Muscle layer of colon (tissue), 2 donors: Measurements from ENCODE around the gene SNRNP40.
"Not testable (repeated sequence)": the region's sequence is repeated elsewhere in the genome, so short reads cannot be mapped to it uniquely, and the experiment has no call there.

Experiments used
- H3K27ac ChIP-seq: one replicate; pipeline ENCODE4 v1.7.0; 2013; ENCODE audit warnings: low read depth, mild to moderate bottlenecking, low read length, moderate library complexity
- H3K27me3 ChIP-seq, 2 donors: one replicate each; pipeline ENCODE4 v1.7.0; 2013; ENCODE audit warnings: low read length in 2 of 2, mild to moderate bottlenecking in 2 of 2; ENCODE audit not compliant: insufficient read depth in 2 of 2, control insufficient read depth in 1 of 2
- H3K36me3 ChIP-seq: one replicate; pipeline ENCODE4 v1.7.0; 2013; ENCODE audit warnings: mild to moderate bottlenecking, low read length; ENCODE audit not compliant: insufficient read depth
- H3K4me1 ChIP-seq: one replicate; pipeline ENCODE4 v1.7.0; 2013; ENCODE audit warnings: mild to moderate bottlenecking, low read length; ENCODE audit not compliant: insufficient read depth
- H3K4me3 ChIP-seq, 2 donors: one replicate each; pipeline ENCODE4 v1.7.0; 2013; ENCODE audit warnings: low read length in 2 of 2, low read depth in 1 of 2, mild to moderate bottlenecking in 1 of 2, moderate library complexity in 1 of 2
- H3K9ac ChIP-seq: one replicate; pipeline ENCODE4 v1.7.0; 2013; ENCODE audit warnings: low read length
- H3K9me3 ChIP-seq: one replicate; pipeline ENCODE4 v1.7.0; 2013; ENCODE audit warnings: mild to moderate bottlenecking, low read length
- donor health status: abdominal sarcoma.
- donor health status: Adenocarcinoma of cecum.

Gene SNRNP40

DNA sequence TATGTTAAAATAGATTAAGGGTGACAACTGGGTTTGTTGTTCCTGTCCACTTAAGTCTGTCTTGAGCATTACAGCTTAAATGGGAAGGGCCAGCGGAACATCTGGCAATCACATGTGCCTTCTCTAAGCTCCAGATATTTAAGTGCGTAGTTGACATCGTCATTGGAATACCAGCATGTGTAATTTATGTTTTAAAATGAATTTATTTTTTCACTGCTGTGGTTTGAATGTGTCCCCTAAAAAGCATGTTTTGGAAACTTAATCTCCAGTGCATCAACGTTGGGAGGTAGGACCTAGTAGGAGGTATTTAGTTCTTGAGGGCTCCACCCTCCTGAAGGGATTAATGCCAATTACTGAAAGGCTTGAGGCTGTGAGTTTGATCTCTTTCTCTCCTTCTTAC is 13.6 kb upstream of the SNRNP40 start:
- H3K27ac ChIP-seq = no peak overlapping the region
- H3K27me3 ChIP-seq = no peaks in the 10 kb centered on the region
- no peaks in the 10 kb centered on the region for H3K9me3 ChIP-seq
- H3K9ac ChIP-seq = no peak overlapping the region
- H3K36me3 ChIP-seq = peaks cover 23% of the 10 kb centered on the region
- H3K4me3 ChIP-seq = no peak overlapping the region
- no peaks in the 10 kb centered on the region for H3K4me1 ChIP-seq

DNA sequence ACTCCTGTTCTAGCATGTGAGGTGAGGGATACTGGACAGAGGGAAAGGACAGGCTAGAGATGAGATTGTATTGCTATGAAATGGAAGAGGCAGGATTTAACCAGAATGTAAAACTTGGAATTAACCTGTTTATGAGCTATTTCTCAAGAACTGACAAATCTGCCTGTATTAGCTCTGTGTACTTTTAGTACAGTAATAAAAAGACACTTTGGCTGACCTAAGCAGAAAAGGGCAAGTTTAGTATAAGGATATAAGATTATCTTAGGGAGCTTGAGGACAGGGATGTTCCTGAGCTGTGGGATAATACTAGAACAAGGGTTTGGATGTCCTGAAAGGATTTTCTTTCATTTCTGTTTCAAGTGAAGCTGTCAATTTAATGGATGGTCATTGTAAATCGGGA is 11.4 kb upstream of the SNRNP40 start:
- Histone ChIP-seq H3K36me3 (peaks cover 19% of the 10 kb centered on the region), H3K27me3 (no peaks in the 10 kb centered on the region), H3K4me1 (no peaks in the 10 kb centered on the region), H3K9me3 (no peaks in the 10 kb centered on the region), H3K27ac (no peak overlapping the region), H3K9ac (no peak overlapping the region), H3K4me3 (no peak overlapping the region)

DNA sequence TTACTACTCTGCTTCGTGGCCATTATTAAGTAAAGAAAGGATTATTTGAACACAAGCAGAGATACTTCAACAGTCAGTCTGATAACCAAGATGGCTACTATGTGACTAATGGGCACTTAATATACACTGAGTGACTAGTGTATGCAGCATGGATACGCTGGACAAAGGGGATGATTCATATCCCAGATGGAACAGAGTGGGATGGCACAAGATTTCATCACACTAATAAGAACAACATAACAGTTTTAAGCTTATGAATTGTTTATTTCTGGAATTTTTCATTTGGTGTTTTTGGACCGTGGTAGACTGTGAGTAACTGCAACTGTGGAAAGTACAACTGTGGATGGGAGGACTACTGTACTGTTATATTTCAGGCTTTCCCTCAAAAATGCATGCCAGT is 9.7 kb upstream of the SNRNP40 start:
- H3K36me3 ChIP-seq = peaks cover 8% of the 10 kb centered on the region
- no peak overlapping the region for H3K4me3 ChIP-seq
- H3K27ac ChIP-seq = no peak overlapping the region
- no peaks in the 10 kb centered on the region for H3K9me3 ChIP-seq
- H3K9ac ChIP-seq = no peak overlapping the region
- no peaks in the 10 kb centered on the region for H3K27me3 ChIP-seq
- no peaks in the 10 kb centered on the region for H3K4me1 ChIP-seq

DNA sequence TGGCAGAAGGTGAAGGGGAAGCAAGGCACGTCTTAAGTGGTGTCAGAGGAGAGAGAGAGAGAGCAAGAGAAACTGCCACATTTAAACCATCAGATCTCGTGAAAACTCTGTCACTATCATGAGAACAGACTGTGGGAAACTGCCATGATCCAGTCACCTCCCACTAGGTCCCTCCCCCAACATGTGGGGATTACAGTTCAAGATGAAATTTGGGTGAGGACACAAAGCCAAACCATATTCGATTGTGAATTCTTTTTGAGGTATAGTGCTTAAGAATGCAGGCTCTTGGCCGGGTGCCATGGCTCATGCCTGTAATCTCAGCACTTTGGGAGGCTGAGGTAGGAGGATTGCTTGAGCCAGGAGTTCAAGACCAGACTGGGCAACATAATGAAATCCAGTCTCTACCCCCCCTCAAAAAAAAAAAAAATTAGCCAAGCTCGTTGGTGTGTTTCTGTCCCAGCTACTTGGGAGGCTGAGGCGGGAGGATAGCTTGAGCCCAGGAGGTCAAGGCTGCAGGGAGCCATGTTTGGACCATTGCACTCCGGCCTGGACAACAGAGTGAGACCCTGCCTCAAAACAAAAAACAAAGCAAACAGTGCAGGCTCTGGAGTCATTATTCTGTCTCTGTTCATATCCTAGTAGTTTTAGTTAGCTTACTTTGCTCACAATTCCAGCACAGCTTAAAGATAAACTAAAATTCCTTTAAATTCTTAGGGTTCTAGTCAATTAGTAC is 6.3 kb upstream of the SNRNP40 start:
- no peak overlapping the region for H3K4me3 ChIP-seq

DNA sequence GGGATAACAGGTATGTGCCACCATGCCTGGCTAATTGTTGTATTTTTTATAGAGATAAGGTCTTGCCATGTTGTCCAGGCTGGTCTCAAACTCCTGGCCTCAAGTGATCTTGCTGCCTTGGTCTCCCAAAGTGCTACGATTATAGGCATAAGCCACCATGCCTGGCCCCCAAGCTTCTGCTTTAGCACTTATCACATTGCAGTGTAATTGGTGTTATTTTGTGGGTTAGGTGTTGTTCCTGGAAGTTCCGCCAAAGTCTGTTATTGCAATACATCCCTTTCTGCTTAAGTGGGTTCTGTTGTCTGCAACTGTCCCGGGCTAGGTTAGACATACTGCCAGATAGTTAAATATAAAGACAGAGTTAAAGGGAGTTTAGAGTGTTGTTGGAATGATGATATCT is 3.6 kb upstream of the SNRNP40 start:
- Histone ChIP-seq H3K4me1 (peaks cover 18% of the 10 kb centered on the region), H3K27me3 (no peaks in the 10 kb centered on the region), H3K36me3 (no peaks in the 10 kb centered on the region), H3K9ac (no peak overlapping the region), H3K27ac (no peak overlapping the region), H3K9me3 (no peaks in the 10 kb centered on the region), H3K4me3 (no peak overlapping the region)

More for the DNA sequence above, 6.3 kb upstream of the SNRNP40 start:
- no peak overlapping the region for H3K9ac ChIP-seq
- peaks cover 4% of the 10 kb centered on the region for H3K4me1 ChIP-seq
- no peak overlapping the region for H3K27ac ChIP-seq
- H3K36me3 ChIP-seq = no peaks in the 10 kb centered on the region
- H3K9me3 ChIP-seq = no peaks in the 10 kb centered on the region
- no peaks in the 10 kb centered on the region for H3K27me3 ChIP-seq

DNA sequence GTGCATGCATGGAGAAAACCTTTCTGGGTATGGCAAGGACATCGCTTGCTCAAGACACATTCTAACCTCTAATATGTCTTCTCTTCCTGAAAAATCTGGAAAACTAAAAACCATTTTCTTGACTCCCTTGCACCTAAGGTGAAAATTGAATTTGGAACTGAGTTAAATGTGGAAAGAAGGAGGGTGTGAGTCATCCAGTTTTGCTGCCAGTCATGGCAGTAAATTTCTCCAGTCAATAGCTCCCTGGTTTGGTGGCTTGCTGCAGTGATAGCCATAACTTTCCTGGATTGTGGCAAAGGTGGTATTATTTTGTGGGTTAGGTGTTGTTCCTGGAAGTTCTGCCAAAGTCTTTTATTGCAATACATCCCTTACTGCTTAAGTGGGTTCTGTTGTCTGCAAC is 2.8 kb upstream of the SNRNP40 start:
- H3K9ac ChIP-seq = no peak overlapping the region
- peaks cover 20% of the 10 kb centered on the region for H3K4me1 ChIP-seq
- no peak overlapping the region for H3K4me3 ChIP-seq

DNA sequence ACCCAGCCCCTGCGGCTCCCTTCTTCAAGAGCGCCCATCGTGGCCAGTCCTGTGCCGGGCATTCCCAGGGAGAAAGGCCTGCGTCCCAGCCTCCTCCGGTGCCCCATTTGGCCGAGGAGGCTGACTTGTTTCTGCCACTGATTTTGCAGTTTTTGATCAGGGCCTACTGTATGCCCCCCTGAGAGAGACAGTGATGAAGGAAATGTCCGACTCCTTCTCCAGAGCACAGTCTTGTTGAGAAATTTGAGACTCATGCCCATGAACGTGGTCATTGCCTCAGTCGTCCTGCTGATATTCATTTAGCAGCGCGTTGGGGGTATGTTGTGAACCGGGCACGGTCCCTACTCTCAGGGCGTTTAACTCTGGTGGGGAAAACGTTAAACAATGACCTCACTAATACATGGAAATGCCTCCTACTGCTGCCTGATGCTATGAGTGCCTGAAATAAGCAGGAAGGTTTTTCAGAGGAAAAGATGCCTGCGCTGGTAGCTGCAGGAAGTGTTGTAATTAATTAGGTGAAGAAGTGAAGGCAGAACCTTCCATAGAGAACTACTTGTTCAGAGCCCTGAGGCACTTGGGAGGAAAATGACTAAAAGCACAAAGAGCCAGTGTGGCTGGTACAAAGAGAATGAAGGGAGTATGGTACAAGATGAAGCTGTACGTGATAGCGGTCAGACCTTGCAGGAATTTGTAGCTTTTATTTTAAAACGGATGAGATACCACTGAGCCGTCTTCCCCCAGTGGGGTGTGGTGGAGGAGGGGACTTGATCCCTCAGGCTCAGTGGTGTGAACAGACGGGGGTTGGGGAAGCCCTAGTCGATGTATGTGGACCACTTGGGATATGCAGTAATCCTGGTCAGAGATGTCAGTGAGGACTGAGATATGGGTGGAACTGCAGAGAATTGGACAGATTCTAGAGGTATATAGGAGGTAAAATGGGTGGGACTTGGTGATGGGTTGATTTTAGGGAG is 974 bp upstream of the SNRNP40 start:
- no peaks in the 10 kb centered on the region for H3K9me3 ChIP-seq
- no peaks in the 10 kb centered on the region for H3K27me3 ChIP-seq
- peaks cover 20% of the 10 kb centered on the region for H3K4me1 ChIP-seq
- H3K4me3 ChIP-seq = peak overlapping the region; percentile 82 to 100
- peaks cover 11% of the 10 kb centered on the region for H3K36me3 ChIP-seq
- peak overlapping the region; percentile 91 for H3K9ac ChIP-seq
- H3K27ac ChIP-seq = peak overlapping the region; percentile 94

More for the DNA sequence above, 2.8 kb upstream of the SNRNP40 start:
- Histone ChIP-seq H3K27me3 (no peaks in the 10 kb centered on the region), H3K9me3 (no peaks in the 10 kb centered on the region), H3K36me3 (peaks cover 4% of the 10 kb centered on the region), H3K27ac (no peak overlapping the region)

DNA sequence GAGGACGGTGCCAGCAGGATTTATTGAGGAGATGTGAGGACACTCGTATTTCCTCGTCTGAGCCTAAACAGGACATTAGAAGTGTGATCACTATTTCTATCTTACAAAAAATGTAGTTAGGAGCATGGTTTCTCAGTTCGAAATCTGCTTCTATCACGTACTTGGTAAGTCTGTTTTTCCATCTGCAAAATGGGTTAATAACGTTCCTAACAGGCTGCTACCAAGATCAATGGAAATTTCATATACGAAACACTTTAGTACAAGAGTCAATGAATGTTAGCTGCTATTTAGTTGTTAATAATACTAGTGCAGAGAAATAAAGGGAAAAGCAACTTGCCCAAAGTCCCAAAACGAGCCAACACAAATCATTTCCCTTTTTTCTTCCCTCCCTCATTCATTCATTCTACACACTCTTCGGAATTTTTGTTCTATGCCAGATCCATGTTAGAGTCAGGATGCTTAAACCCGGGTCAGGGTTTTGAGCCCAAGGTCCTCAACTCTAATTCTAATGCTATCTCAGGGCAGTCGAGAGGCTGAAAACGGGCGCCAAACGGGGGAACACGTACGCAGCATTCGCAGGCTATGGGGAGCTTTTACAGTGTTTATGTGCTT is 608 bp downstream of the SNRNP40 start:
- Histone ChIP-seq H3K36me3 (peaks cover 24% of the 10 kb centered on the region), H3K4me3 (peak overlapping the region; percentile 95 to 100), H3K9ac (peak overlapping the region; percentile 96), H3K9me3 (no peaks in the 10 kb centered on the region), H3K4me1 (peaks cover 20% of the 10 kb centered on the region), H3K27me3 (no peaks in the 10 kb centered on the region), H3K27ac (peak overlapping the region; percentile 94)

DNA sequence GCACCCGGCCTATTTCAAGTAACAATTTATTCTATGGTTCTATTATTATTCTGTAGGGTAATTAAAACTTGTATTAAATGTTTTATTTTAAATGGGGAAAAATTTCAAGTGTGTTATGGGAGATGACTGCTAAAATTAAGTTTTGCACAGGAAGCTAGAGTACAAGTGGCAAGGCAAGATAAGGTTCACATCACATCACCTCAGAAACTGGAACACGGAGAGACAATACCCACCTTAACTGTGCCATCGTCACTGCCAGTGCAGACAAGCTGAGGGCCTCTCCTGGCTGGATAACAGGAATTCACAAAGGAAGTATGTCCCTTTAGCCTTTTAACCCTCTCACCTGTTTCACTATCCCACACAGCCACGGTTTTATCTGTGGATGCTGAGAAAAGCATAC is 7.6 kb downstream of the SNRNP40 start:
- H3K27ac ChIP-seq = no peak overlapping the region
- no peak overlapping the region for H3K9ac ChIP-seq
- H3K4me3 ChIP-seq = no peak overlapping the region
- no peaks in the 10 kb centered on the region for H3K27me3 ChIP-seq
- H3K4me1 ChIP-seq = no peaks in the 10 kb centered on the region
- no peaks in the 10 kb centered on the region for H3K9me3 ChIP-seq
- peaks cover 65% of the 10 kb centered on the region for H3K36me3 ChIP-seq

DNA sequence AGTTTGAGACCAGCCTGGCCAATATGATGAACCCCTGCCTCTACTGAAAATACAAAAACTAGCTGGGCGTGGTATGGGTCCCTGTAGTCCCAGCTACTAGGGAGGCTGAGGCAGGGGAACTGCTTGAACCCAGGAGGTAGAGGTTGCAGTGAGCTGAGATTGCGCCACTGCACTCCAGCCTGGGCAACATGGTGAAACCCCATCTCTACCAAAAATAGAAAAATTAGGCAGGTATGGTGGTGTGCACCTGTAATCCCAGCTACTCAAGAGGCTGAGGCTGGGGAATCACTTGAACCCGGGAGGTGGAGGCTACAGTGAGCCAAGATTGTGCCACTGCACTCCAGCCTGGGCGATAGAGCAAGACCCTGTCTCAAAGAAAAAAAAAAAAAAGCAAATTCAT is 8.8 kb downstream of the SNRNP40 start:
- not testable (repeated sequence) for H3K9ac ChIP-seq, H3K27ac ChIP-seq, H3K27me3 ChIP-seq, H3K4me1 ChIP-seq, H3K9me3 ChIP-seq, H3K4me3 ChIP-seq
- H3K36me3 ChIP-seq = peaks cover 61% of the 10 kb centered on the region

DNA sequence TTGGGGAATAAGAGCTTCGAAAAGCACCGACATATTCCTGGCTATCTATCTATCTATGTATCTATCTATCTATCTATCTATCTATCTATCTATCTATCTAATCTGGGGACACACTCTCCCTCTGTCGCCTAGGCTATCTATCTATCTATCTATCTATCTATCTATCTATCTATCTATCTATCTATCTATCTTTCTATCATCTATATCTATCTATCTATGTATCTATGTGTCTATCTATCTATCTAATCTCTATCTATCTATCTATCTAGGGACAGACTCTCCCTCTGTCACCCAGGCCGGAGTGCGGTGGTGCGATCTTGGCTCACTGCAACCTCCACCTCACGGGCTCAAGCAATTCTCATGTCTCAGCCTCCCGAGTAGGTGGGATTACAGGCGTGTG is 14.2 kb downstream of the SNRNP40 start:
- not testable (repeated sequence) for H3K27ac ChIP-seq, H3K4me3 ChIP-seq, H3K9me3 ChIP-seq, H3K9ac ChIP-seq, H3K27me3 ChIP-seq, H3K4me1 ChIP-seq
- peaks cover 53% of the 10 kb centered on the region for H3K36me3 ChIP-seq
